NT2/D1 (cell line): ENCODE measurements around the gene SLC17A8.

Source experiments
- SUZ12 ChIP-seq: IDR thresholded peaks from 2 replicates; pipeline ENCODE4 v1.6.1; 2011; ENCODE audit not compliant: insufficient read length, insufficient read depth; ENCODE audit errors: extremely low read depth
- YY1 ChIP-seq: IDR thresholded peaks from 2 replicates; pipeline ENCODE4 v1.6.1; 2011; ENCODE audit not compliant: insufficient read length, insufficient read depth
- ZNF274 ChIP-seq: IDR thresholded peaks from 2 replicates; pipeline ENCODE4 v1.6.1; 2011; ENCODE audit warnings: mild to moderate bottlenecking, low read depth, low read length

- TF ChIP-seq SUZ12 = no peak
- no peak for TF ChIP-seq YY1
- no peak for TF ChIP-seq ZNF274
Observed at GRCh38 chr12:100388382-100388781, 31.5 kb downstream of the SLC17A8 start.
